Stimulated activated CD4-positive, alpha-beta T cell treated with anti-CD3 and anti-CD28 coated beads, Interleukin-4, amount 100 ng/mL, for 1 hour (primary cell): ENCODE measurements around the gene FAM241A.

Experiments
- DNase-seq: peaks from one replicate; pipeline ENCODE4 v3.0.0-alpha.2; 2020

FAM241A gene

DNA sequence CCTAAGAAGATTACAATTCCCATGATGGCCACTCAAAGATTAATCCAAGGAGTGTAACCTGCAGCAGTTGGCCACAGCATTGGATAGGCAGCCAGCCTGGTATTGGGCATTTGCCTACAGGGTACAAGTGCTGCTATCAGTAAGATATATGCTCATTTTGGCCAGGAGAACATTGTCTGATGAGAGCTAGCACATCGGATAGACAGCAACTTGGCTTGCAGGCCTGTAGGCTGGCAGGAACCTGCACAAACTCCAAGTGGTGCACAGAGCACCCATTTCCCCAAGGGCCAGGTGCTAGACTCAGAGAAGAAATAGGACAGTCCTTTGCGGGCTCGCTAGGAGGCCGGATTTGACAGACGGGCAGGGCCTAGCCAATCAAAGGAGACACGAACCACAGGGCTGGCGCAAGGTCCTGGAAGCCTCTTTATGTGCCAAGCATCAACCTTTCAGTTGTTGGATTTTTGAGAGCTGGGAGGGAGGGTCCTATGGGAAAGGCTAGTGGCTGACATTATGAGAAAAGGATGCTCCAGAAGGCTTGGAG lies 74.6 kb downstream of the FAM241A start:
- DNase-seq = no peak

DNA sequence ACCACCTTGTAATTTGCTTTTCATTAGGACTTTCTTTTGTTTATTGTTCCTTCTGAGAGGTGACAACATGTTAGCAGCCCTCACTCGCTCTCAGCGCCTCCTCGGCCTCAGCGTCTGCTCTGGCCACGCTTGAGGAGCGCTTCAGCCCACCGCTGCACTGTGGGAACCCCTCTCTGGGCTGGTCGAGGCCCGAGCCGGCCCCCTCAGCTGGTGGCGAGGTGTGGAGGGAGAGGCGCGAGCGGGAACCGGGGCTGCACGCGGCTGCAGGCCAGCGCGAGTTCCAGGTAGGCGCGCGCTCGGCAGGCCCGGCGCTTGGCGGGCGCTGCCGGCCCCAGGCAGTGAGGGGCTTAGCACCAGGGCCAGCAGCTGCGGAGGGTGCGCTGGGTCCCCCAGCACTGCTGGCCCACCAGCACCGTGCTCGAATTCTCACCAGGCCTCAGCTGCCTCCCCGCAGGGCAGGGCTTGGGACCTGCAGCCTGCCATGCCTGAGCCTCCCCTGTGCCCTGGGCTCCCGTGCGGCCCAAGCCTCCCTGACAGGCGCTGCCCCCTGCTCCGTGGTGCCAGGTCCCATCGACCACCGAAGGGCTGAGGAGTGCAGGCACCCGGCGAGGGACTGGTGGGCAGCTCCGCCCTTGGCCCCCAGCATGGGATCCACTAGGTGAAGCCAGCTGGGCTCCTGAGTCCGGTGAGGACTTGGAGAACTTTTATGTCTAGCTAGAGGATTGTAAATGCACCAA lies 77.1 kb downstream of the FAM241A start:
- DNase-seq = no peak

DNA sequence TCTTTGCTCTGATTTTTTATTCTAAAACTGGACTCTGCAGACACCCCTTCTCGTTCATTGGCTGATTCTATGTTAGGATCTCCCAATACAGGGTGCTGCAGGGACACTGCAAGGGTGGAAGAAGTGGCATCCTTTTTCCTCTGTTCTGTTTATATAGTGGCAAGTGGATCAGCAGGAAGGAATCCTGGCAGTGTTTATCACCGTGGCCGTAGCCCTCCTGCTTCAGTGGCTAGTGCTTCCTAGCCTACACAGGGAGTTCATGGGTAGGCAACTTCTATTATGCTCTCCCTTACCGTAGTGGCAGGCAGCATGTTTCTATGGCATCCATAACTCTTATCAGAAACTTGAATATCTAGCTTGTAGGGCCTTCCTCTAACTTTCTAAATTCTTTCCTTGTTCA lies 79.9 kb downstream of the FAM241A start:
- no peak for DNase-seq

DNA sequence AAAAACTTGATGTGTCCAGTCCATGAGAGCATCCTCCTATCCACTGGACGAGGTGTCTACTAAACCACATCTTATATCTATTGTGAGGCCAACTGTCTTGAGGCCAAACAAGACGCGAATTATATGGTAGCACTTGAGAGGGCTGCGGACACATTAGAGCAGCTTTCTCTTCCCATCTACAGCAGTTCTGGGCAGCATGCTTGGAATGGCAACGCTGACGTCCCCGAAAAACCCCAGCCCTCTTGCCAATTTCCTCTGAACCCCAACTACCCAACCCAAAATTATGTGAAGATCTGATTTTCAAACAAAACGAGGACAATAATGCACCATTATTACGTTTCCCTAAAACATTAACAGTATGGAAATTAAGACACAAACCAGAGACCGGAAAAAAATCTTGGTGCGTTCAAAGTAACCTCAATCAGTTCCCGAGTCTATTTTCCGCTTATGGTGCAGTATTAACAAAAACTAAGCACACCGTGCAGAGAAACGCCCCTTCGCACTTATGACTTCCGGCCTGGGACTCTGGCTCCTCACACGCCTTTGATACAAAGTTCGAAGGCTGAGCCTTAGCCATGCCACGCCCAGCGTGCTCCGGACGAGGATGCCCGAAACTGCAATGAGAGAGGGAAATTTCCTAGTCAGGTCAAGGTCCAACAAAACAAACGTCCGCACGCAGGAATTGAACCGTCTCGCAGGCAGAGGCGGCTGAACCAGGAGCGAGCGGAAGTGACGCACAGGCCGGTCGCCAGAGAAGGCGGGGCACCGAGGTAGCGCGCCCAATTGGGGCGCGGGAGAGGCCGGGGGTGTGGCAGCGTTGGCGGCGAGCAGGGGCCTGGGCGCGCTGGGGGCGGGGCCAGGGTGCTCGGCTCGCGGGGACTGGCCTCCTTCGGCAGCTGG lies 85.9 kb downstream of the FAM241A start:
- DNase-seq = peak; percentile 97

DNA sequence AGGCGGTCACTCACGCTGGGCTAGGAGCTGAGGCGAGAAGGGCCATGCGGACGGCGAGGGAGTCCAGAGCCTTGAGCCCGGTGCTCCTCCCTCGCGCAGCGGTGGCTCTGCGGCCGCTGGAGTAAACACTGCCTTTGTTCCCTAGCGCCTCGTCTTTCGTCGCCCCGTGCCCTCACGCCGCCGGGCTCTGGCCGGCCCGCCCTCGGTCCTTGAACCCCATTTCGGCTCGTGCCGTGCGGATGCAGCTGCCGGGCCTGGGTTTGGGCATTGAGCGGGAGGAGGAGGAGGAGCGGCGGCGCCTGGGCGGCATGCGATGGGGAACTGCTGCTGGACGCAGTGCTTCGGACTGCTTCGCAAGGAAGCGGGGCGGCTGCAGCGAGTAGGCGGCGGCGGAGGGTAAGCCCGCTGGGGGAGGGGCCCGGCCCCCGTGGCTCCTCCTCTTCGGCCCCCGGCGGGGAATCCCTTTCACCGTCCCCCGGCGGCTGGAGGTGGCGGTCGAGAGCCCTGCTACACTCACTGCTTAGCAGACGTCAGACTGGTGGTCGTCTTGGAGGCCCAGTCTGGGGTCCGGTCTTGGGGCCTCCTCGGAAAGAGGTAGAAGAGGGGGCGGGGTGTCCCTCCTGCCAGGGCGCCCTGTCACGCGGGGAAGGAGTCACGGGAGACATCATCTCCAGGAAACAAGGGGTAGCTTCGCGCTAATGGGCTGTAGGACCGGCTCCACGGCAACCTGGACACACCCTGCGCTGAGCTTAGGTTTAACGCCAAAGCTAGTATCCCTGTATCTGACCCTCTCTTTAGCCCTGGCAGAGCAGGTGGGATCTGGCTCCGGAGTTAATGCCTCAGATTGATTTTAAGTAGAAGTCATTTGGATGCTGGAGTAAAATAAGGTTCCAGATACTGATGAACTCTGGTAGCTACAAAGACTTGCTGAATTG lies 86.8 kb downstream of the FAM241A start, which contains the start of gene AP1AR:
Gene AP1AR (plus strand): TSS at position 9 of the 935 bp plus-strand sequence. CDS start 305 bp downstream, at position 314.
- DNase-seq = peak; percentile 79

DNA sequence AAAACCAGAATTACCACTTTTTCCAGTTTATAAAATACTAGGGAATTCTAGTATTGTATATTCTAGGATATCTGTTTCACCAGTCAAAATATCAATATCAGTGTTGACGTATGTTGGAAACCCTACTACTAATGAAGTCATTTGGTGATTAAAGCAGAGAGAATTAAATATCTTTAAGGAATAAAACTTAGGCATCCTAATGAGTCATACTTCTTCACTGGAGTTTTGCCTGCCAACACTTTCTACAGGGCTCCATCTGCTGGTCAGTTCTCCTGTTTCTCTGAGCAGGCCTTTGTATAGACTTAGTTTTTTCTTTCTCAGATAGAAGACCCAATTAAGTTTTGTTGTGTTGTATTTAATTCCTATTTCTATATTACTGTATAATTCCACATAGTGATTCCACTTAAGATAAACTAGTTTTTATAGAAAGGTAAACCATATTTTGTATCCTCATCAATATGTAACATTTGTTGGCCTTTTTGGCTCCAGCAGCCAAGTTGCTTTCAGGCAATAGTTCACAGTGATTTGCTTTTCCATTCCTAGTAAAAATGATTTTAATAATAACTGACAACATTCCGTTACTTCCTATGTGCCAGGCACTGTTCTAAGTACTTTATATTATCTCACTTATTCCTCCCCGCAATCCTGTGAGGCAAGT lies 89.8 kb downstream of the FAM241A start:
- peak; percentile 26 for DNase-seq

DNA sequence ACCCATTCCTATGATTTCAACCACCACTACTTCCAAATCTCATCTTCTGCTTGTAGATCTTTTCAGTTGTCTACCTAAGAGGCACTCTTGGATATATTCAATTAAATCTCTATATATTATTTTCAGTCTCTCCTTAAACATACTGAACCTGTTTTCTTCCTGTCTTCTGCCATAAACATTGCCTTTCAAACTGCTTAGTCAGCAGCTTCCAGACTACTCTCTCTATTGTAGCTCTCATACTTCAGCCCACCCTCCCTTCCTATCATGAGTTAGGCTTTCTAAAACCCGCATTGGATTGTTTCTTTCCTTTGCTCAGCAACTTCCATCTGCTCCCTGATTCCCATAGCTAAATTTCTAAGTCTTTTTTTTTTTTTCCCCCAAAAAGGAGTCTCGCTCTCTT lies 90.8 kb downstream of the FAM241A start:
- no peak for DNase-seq

DNA sequence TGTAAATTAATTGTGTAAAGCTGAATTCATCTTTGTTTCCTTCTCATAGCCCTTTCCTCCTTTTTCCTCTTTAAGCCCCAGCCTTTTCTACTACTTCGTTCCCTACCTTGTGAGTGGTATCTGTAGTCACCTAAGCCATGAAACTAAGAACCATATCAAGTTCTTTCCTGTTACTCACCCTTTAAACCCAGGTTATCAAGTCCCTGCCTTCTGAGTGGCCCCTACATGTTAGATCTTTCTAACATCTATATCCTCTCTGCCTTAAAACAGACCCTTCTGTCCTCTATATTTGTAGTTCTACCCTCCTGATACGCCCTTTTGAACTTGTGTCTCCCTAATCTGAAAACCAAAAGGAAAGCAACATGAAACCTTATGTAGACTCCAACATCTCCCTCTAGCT lies 93.6 kb downstream of the FAM241A start:
- DNase-seq = no peak
